Fibroblast of villous mesenchyme (primary cell): ENCODE measurements around the gene FKRP. TPM values are rescaled to one million over a fixed set of nuclear protein-coding genes. Genes with fewer than 3 reads are reported as not detected.
A peak's percentile ranks its signal among the peaks of the same experiment; 100 is the strongest.

Source experiments
- DNase-seq: peaks from one replicate; pipeline ENCODE4 v3.0.0-alpha.2; 2010; ENCODE audit warnings: low read depth
- H3K4me3 ChIP-seq: 2 replicates; pipeline ENCODE4 v1.5.1; 2011; ENCODE audit warnings: low read depth, mild to moderate bottlenecking, low read length
- total RNA-seq: library from RNA; depleted of rRNA; stranded (reverse); fragments of >200 nt; gene quantifications from 2 replicates; pipeline ENCODE4 v1.2.3, GENCODE V29; 2012
- TF ChIP-seq, protein P1 (sequence below): IDR thresholded peaks from 2 replicates; pipeline ENCODE4 v1.5.1; 2012; ENCODE audit warnings: low read depth, mild to moderate bottlenecking, low read length; ENCODE audit not compliant: insufficient read depth

The FKRP gene
- total RNA-seq, 1 donor, result 18.1 TPM

DNA sequence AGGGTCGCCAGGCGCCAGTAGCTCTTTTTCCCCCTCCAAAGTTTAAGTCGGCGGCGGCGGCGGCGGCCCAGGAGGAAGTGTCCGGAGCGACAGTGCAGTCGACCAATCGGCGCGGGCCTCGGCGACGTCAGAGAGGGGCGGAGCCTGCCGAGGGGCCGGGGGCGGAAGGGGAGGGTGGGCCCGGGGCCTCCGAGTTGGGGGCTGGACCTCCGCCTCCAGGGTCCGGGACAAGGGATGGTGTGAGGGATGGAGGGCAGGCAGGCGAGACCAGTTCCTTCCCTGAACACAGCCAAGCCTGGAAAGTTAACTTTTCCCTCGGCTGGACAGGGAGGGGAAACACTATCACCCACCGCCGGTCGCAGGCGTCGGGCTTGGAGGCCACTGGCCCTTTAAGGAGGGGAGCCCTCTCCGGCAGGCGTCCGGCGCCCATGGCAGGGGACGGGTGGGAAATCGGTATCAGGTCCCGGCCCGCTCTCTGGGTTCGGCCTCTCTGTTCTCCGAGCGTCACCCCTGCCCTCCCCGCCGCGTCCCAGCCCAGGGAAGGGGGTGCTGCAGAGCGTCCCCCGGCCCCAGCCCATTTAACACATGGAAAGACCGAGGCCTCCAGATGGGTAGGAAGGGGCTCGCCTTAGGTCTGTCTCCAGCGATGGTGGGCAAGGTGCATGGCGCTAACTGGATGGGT is 28.7 kb upstream of the FKRP start, which contains the start of gene PRKD2:
PRKD2 (minus strand) TSS at position 81 of the 682 bp plus-strand sequence. CDS start 744 bp downstream, outside the sequence.
- peak; percentile 83 for DNase-seq
- H3K4me3 ChIP-seq, result peak within 1 kb of the TSS; percentile 89
- TF ChIP-seq, protein P1, sequence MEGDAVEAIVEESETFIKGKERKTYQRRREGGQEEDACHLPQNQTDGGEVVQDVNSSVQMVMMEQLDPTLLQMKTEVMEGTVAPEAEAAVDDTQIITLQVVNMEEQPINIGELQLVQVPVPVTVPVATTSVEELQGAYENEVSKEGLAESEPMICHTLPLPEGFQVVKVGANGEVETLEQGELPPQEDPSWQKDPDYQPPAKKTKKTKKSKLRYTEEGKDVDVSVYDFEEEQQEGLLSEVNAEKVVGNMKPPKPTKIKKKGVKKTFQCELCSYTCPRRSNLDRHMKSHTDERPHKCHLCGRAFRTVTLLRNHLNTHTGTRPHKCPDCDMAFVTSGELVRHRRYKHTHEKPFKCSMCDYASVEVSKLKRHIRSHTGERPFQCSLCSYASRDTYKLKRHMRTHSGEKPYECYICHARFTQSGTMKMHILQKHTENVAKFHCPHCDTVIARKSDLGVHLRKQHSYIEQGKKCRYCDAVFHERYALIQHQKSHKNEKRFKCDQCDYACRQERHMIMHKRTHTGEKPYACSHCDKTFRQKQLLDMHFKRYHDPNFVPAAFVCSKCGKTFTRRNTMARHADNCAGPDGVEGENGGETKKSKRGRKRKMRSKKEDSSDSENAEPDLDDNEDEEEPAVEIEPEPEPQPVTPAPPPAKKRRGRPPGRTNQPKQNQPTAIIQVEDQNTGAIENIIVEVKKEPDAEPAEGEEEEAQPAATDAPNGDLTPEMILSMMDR, result no peak

DNA sequence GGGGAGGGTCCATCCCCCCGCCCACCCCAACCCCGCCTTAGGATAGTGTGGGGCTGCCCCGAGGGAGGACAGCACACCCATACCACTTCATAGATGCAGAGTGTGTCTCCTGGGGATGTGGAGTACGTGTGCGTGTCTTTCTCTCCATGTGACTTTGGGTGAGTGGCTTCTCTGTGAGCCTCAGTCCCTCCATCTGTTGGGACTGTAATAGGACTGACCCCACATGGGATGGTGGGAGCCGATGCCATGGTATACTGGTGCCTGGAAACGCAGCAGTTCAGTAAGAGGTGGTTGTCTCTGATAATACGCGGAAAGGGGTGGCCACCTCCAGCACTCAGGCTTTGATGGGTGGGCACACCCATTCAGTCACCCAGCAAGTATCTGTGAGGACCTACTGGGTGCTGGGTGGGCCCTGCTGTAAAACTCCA is 28.1 kb upstream of the FKRP start:
- DNase-seq, result no peak
- peak overlapping the region; percentile 89 for H3K4me3 ChIP-seq
- TF ChIP-seq, protein P1, result no peak

DNA sequence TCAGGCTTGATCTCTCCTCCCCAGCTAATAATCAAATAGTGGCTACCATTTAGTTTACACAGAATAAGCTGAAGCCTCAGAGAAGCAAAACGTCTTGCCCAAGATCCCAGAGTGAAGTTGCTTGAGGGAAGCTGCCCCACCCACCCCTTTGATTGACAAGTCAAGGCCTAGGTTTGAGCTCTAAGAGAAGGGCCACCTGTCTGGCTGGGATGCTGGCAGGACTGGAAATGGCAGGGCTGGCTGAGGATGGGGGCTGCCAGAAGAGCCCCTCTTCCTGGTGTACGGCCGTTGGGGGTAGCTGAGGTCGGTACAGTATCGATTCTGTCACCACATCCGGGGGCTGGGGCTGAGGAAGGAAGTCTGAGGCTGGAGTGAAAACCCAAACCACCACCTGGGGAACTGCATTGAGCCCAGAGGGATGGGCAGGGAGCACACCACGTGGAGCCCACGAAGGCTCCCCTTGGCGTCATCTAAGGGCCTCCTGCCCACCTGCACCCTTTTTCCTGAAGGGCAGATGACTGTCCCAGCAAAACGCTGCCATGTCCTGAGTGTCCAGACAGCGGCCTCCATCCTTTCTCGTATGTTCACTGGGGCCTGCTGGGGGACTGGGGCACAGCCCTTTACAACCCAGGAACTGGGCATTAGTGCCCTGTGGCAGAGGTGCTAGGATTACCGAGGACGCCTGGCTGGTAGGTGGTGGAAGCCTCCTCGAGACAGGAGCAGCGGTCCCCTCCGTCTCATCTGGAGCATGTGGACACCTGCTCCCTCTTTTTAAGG is 27.5 kb upstream of the FKRP start:
- no peak overlapping the region for H3K4me3 ChIP-seq
- DNase-seq, result no peak
- TF ChIP-seq, protein P1, result no peak

DNA sequence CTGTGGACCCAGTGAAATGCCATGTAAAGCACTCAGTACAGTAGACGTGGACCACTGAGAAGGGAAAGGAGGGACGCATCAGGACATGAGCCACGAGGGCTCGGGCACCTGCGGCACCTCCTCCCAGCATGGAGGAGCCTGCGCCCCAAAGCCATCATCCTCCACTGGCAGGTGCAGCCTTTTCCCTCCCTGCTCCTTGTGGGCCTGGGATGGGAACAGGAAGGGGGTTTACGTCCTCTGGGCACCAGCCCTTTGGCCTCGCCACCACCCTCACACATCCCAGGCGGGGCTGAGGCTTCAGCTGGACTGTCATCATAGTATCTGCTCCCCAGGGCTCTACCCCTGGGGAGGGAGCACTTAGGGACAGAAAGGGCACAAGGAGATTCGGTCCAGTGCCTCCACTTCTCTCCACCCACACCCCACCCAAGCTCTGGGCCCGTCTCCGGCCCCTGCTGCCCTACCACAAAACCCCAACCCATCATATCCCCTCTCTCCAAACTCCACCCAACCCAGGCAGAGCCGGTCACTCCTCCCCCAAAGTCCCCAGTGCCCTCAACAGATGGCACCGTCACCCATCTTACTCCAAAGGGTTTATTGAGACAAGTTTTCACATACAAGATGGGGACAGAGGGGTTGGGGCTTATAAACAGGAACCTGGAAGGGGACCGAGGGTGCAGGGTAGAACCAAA is 26.8 kb upstream of the FKRP start:
- DNase-seq, result no peak
- TF ChIP-seq, protein P1, result no peak

DNA sequence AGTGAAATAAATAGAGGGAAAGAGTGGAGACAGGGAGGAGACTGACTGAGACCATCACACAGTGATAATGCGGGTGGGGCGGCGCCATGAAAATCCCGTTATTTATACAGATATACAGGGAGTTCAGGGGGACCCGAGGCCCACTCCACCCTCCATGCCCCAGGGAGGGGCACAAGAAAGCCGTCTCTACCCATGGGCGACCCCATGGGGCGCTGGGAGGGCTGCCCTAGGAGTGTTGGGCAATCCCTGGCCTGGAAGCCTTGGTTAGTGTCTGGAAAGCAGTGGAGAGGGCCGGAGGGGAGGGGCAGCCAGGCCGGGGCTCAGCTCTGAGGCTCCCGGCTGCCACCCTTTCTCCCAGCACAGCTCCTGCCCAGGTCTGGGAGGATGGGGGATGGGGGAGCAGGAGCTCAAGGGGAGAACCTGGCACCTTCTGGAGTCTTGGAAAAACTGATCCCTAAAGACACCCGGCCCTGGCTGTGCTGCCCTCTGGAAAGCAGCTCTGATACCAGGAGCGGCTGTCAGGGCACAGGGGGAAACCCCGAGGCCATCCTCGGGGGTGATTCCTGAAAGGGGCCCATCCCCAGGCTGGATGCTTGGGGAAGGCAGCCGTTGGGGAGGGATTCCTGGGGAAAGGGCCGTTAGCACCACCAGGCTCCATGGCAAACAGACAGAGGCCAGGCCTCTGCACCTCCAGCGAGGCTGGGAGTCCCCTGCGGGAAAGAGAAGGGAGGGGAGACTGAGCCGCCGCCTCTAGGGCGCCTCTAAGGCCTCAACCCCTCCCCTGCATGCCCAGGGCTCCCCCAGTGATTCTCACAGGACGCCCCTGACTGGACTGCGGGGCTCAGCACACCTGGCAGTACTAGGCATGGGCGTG is 26.0 kb upstream of the FKRP start:
- peak; percentile 39 for DNase-seq
- TF ChIP-seq, protein P1, result no peak
- H3K4me3 ChIP-seq, result no peak overlapping the region

More for the DNA sequence above, 26.8 kb upstream of the FKRP start:
- no peak overlapping the region for H3K4me3 ChIP-seq
